CD4-positive, alpha-beta memory T cell (primary cell): ENCODE results near the gene ATAD5. TPM values are rescaled to one million over a fixed set of nuclear protein-coding genes. Genes with fewer than 3 reads are reported as not detected.
"Not testable (repeated sequence)": the region's sequence is repeated elsewhere in the genome, so short reads cannot be mapped to it uniquely, and the experiment has no call there.

ENCODE experiments used
- CTCF ChIA-PET: fragments of 350-600 bp; sonication (Branson Sonifier 250); formaldehyde crosslinking; loops from one replicate; lab custom pipeline; 2021; ENCODE audit warnings: inconsistent platforms; ENCODE audit not compliant: partially characterized antibody; lab: Charles Lee
- POLR2A ChIA-PET: fragments of 350-600 bp; sonication (Branson Sonifier 250); formaldehyde crosslinking; loops from one replicate; lab custom pipeline; 2021; ENCODE audit not compliant: partially characterized antibody; lab: Charles Lee
- DNase-seq, 5 donors: peaks; one replicate each; pipeline versions ENCODE4 v3.0.0 to v3.0.0-alpha.2; 2020 to 2022; ENCODE audit warnings: mixed read lengths in 1 of 5
- H3K27ac ChIP-seq: one replicate; pipeline ENCODE4 v1.7.0; 2013; ENCODE audit warnings: low read depth, low read length
- H3K27me3 ChIP-seq: 2 replicates; pipeline ENCODE4 v1.7.0; 2013; ENCODE audit warnings: mild to moderate bottlenecking, low read length, moderate library complexity; ENCODE audit not compliant: insufficient read depth
- H3K36me3 ChIP-seq: 2 replicates; pipeline ENCODE4 v1.7.0; 2013; ENCODE audit warnings: mild to moderate bottlenecking, low read length, moderate library complexity; ENCODE audit not compliant: insufficient read depth
- H3K4me1 ChIP-seq: 2 replicates; pipeline ENCODE4 v1.7.0; 2013; ENCODE audit warnings: mild to moderate bottlenecking, low read length, moderate library complexity; ENCODE audit not compliant: insufficient read depth
- H3K4me3 ChIP-seq, 2 donors: one replicate each; pipeline ENCODE4 v1.7.0; 2013; ENCODE audit warnings: low read length in 2 of 2, mild to moderate bottlenecking in 1 of 2
- H3K9me3 ChIP-seq, 2 donors: one replicate each; pipeline ENCODE4 v1.7.0; 2013; ENCODE audit warnings: low read length in 2 of 2, control low read depth in 1 of 2; ENCODE audit not compliant: control insufficient read depth in 1 of 2
- H3K27ac Mint-ChIP-seq, 7 donors: one replicate each; pipeline ENCODE4 v1.8.0; 2020 to 2021; ENCODE audit warnings: mixed read lengths in 7 of 7, mild to moderate bottlenecking in 6 of 7, inconsistent platforms in 3 of 7, moderate library complexity in 3 of 7
- H3K27me3 Mint-ChIP-seq, 2 donors: one replicate each; pipeline ENCODE4 v1.8.0; 2020 to 2021; ENCODE audit warnings: mixed read lengths in 2 of 2
- H3K36me3 Mint-ChIP-seq, 2 donors: one replicate each; pipeline ENCODE4 v1.8.0; 2020 to 2021; ENCODE audit warnings: mixed read lengths in 2 of 2, inconsistent platforms in 1 of 2, mild to moderate bottlenecking in 1 of 2
- H3K4me1 Mint-ChIP-seq, 4 donors: one replicate each; pipeline ENCODE4 v1.8.0; 2020 to 2021; ENCODE audit warnings: mixed read lengths in 4 of 4, mild to moderate bottlenecking in 1 of 4
- H3K4me3 Mint-ChIP-seq, 8 donors: one replicate each; pipeline ENCODE4 v1.8.0; 2020 to 2021; ENCODE audit warnings: mixed read lengths in 8 of 8, mild to moderate bottlenecking in 7 of 8, moderate library complexity in 6 of 8, inconsistent platforms in 3 of 8
- H3K9me3 Mint-ChIP-seq, 8 donors: one replicate each; pipeline ENCODE4 v1.8.0; 2020 to 2021; ENCODE audit warnings: mixed read lengths in 8 of 8, mild to moderate bottlenecking in 5 of 8, inconsistent platforms in 3 of 8, moderate library complexity in 1 of 8
- intact Hi-C: fragments of 100-400 bp; cut with micrococcal nuclease; formaldehyde crosslinking; loops from one replicate; pipeline ENCODE4 v1.15.1; 2023
- polyA plus RNA-seq, 2 donors: library from polyadenylated mRNA; unstranded; fragments of 300-500 nt; fragmentation: Illumina TruSeq; gene quantifications; one replicate each; pipeline ENCODE4 v1.2.3, GENCODE V29; 2021
- total RNA-seq, 2 experiments: library from RNA; stranded (reverse); gene quantifications; one replicate each; pipeline ENCODE4 v1.2.3, GENCODE V29; 2021

Gene ATAD5
- total and polyA plus RNA-seq, 4 experiments from 2014 or later: 0.15 to 4.5 (median 3.2) TPM

DNA sequence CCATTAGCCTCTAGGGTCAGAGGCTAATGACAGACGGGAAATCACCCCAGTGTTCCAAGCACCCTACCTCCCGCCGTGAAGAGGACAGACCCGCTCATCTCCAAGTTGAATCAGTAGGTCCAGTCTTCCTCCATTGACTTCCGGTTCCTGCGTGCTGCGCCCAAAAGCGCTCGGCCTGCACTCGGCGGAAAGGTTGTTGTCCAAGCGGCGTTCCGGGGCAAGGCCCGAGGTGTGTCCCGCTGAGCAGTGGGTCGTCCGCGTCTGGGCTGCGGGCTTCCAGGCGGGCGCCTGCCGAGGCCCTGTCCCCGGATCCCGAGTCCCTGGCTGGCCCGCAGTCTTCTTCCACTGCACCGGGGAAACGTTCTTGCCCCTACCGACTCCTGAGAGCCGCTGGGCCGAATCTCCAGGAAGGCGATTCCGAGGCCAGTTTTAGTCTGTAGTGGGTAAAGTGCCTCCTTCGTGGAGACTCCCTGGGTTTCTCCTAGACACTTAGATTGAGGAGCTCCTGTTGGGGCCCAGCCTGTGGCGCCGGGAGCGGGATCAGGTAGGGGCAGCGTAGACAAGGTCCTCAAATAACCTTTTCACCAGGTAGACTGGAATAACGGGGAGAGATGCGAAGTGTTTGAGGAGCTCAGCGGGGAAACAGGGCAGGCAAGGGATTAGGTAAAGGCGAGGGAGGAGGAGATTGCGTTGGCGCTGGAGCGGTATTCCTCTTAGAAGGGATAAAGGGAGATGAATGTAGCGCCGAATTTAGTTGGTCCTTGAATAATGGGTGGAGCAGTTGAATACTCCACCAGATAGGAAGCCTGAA is 74.5 kb downstream of the ATAD5 start, which contains the start of gene TEFM:
TEFM (minus strand) TSS at position 138 of the 811 bp plus-strand sequence; CDS start at position 98, 40 bp downstream.
- POLR2A ChIA-PET: interaction anchor here (0.7 to 1.3 kb wide), 4 partner anchors 11 to 188 kb away, joined by 3 to 5 read pairs (median 4); partner anchors contain the start of gene NF1
- Mint-ChIP-seq H3K27ac (peak within 1 kb of the TSS; percentile 81 to 98 (median 92)), H3K36me3 (peaks cover 9 to 26% of the 10 kb centered on the region in 2 donors), H3K4me3 (peak within 1 kb of the TSS; percentile 87 to 97 (median 91)), H3K9me3 (peaks cover 0 to 1% (median 0%) of the 10 kb centered on the region in 8 donors), H3K27me3 (no peaks in the 10 kb centered on the region), H3K4me1 (peaks cover 29 to 58% (median 42%) of the 10 kb centered on the region in 4 donors)
- H3K27me3 ChIP-seq: no peaks in the 10 kb centered on the region
- H3K9me3 ChIP-seq: no peaks in the 10 kb centered on the region
- CTCF ChIA-PET: interaction anchor here (0.9 kb wide), 1 partner anchor 28 kb away, joined by 3 read pairs; no protein-coding TSS in a partner anchor
- H3K4me3 ChIP-seq: peak within 1 kb of the TSS; percentile 71 to 94
- H3K36me3 ChIP-seq: peaks cover 3% of the 10 kb centered on the region
- intact Hi-C loops: loop anchor here (1.0 kb wide), 2 partner anchors 64 to 102 kb away; no protein-coding TSS in a partner anchor
- DNase-seq: peak; percentile 82 to 87 (median 84)
- H3K27ac ChIP-seq: peak within 1 kb of the TSS; percentile 79
- H3K4me1 ChIP-seq: peaks cover 38% of the 10 kb centered on the region

DNA sequence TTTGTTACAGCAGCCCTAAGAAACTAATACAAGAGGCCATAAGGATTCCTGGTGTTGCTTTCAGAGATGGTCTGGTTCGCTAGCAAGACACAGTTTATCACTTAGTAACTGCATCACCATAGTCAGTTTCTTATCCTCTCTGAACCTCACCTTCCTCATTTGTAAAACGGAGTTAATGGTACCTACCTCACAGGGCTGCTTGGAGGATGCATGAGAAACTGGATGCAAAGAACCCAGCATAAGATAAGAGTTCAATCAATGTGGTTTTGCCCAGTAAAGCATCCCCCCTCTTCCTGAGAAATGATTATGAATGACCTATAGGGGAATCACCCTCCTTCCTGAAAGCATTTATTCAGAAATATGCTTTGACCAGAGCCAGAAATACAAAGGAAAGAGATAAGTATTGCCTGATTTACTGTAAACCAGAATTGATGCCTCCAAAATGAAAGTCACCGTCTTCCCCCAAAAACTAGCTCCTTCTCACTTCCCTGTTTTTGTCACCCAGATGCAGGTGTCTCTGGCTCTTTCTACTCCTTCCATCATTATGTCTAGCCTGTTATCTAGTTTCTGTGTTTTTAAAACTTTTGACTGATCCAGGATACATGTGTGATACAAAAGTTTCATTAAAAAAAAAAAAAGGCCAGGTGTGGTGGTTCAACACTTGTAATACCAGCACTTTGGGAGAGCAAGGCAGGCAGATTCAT is 77.1 kb downstream of the ATAD5 start:
- POLR2A ChIA-PET: no interaction called here

GRCh38 chr17:30910151-30910550 is 78.4 kb downstream of the ATAD5 start:
- Mint-ChIP-seq H3K36me3 (peaks cover 0 to 11% of the 10 kb centered on the region in 2 donors), H3K4me1 (peaks cover 10 to 34% (median 20%) of the 10 kb centered on the region in 4 donors), H3K4me3 (peak overlapping the region in 1 of 8 donors; percentile 25)
- H3K27ac Mint-ChIP-seq, H3K36me3 ChIP-seq, intact Hi-C loops, H3K4me3 ChIP-seq, POLR2A ChIA-PET, H3K27me3 ChIP-seq, DNase-seq, H3K9me3 ChIP-seq, H3K27me3 Mint-ChIP-seq, H3K27ac ChIP-seq, H3K9me3 Mint-ChIP-seq, CTCF ChIA-PET: not testable (repeated sequence)
- peaks cover 20% of the 10 kb centered on the region for H3K4me1 ChIP-seq

More for the DNA sequence above, 77.1 kb downstream of the ATAD5 start:
- Histone ChIP-seq H3K4me1 (peaks cover 27% of the 10 kb centered on the region), H3K36me3 (no peaks in the 10 kb centered on the region), H3K9me3 (no peaks in the 10 kb centered on the region), H3K4me3 (no peak overlapping the region), H3K27me3 (no peaks in the 10 kb centered on the region), H3K27ac (no peak overlapping the region)
- Mint-ChIP-seq H3K9me3 (peaks cover 0 to 2% (median 0%) of the 10 kb centered on the region in 8 donors), H3K27me3 (no peaks in the 10 kb centered on the region), H3K36me3 (peaks cover 4 to 11% of the 10 kb centered on the region in 2 donors), H3K4me1 (peaks cover 13 to 39% (median 24%) of the 10 kb centered on the region in 4 donors), H3K4me3 (peak overlapping the region in 2 of 8 donors; percentile 2 to 16), H3K27ac (no peak overlapping the region)
- intact Hi-C loops: no loop called here
- CTCF ChIA-PET: no interaction called here
- DNase-seq: no peak

GRCh38 chr17:30913955-30914354 is 82.2 kb downstream of the ATAD5 start:
- Histone ChIP-seq H3K36me3 (no peaks in the 10 kb centered on the region), H3K9me3 (no peaks in the 10 kb centered on the region), H3K4me3 (no peak overlapping the region), H3K27ac (no peak overlapping the region), H3K4me1 (no peaks in the 10 kb centered on the region), H3K27me3 (no peaks in the 10 kb centered on the region)
- Mint-ChIP-seq H3K9me3 (peaks cover 0 to 2% (median 0%) of the 10 kb centered on the region in 8 donors), H3K27me3 (peaks cover 0 to 3% of the 10 kb centered on the region in 2 donors), H3K36me3 (no peaks in the 10 kb centered on the region), H3K4me1 (peaks cover 0 to 3% (median 1%) of the 10 kb centered on the region in 4 donors), H3K27ac (no peak overlapping the region), H3K4me3 (no peak overlapping the region)
- POLR2A ChIA-PET: no interaction called here
- intact Hi-C loops: no loop called here
- CTCF ChIA-PET: no interaction called here
- no peak for DNase-seq

DNA sequence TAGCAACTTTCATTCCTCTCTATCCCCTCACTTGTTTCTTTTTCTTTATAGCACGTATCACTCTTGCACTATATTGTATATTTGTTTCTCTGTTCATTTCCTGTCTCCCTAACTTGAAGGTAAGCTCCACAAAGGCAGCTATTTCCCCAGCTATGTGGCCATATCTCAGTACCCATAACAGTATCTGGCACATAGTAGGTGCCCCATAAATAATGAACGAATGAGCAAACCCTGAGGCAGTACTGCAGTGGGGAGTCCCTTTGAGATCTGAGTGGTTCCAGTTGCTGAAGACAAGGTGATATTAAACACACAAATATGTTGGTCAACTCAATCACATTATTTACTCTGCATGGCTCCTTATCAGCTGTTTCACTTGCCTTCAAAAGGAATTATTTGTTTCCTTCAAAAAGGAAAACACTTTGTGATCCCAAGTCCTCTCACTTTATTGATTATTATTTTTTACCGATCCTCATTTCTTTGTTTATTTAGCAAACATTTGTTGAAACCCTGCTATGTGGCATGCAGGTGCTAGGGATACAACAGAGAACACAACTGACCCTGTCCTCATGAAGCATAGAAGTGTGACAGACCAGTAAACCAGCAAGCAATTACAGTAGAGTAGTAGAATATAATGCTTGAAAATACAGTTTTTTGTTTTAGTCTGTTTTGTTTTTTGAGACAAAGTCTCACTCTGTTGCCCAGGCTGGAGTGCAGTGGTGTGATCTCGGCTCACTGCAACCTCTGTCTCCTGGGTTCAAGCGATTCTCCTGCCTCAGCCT is 84.3 kb downstream of the ATAD5 start:
- no peak overlapping the region for H3K27ac Mint-ChIP-seq
- ChIA-PET POLR2A (no interaction called here), CTCF (interaction anchor here (1.1 kb wide), 1 partner anchor 300 kb away, joined by 4 read pairs; no protein-coding TSS in a partner anchor)

DNA sequence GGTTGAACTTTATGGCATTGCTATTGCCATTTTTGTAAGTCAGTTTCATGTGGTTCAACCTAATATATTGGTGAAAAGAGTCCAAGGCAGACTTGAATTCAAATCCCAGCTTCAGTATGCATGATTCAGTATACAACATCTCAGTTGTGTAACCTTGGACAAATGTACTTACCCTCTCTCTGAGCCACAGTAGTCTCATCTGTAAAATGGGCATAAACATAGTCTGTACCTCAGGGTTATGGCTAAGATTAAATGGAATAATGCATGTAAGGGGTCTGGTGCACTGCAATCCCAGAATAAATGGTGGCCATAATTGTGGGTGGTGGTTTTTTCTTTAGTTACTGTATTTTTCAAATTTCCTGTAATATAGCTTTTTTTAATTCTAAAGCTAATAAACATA is 85.3 kb downstream of the ATAD5 start:
- Histone ChIP-seq H3K4me1 (no peaks in the 10 kb centered on the region), H3K4me3 (no peak overlapping the region), H3K36me3 (no peaks in the 10 kb centered on the region), H3K27me3 (peaks cover 7% of the 10 kb centered on the region), H3K27ac (no peak overlapping the region), H3K9me3 (no peaks in the 10 kb centered on the region)
- intact Hi-C loops: no loop called here
- Mint-ChIP-seq H3K27ac (no peak overlapping the region), H3K9me3 (peaks cover 0 to 2% (median 0%) of the 10 kb centered on the region in 8 donors), H3K4me1 (peaks cover 0 to 11% (median 6%) of the 10 kb centered on the region in 4 donors), H3K27me3 (peaks cover 16 to 17% of the 10 kb centered on the region in 2 donors), H3K36me3 (no peaks in the 10 kb centered on the region), H3K4me3 (no peak overlapping the region)
- ChIA-PET CTCF (interaction anchor here (0.6 to 0.7 kb wide), 2 partner anchors 672 to 849 kb away, joined by 3 read pairs; no protein-coding TSS in a partner anchor), POLR2A (no interaction called here)
- no peak for DNase-seq

More for the DNA sequence above, 84.3 kb downstream of the ATAD5 start:
- H3K4me1 ChIP-seq: no peaks in the 10 kb centered on the region
- peaks cover under 1% of the 10 kb centered on the region for H3K27me3 ChIP-seq
- H3K9me3 Mint-ChIP-seq: peaks cover 0 to 2% (median 0%) of the 10 kb centered on the region in 8 donors
- no peak for DNase-seq
- intact Hi-C loops: no loop called here
- no peak overlapping the region for H3K4me3 Mint-ChIP-seq
- no peaks in the 10 kb centered on the region for H3K36me3 ChIP-seq
- peaks cover 0 to 4% (median under 1%) of the 10 kb centered on the region in 4 donors for H3K4me1 Mint-ChIP-seq
- H3K9me3 ChIP-seq: no peaks in the 10 kb centered on the region
- H3K36me3 Mint-ChIP-seq: no peaks in the 10 kb centered on the region
- peaks cover 10% of the 10 kb centered on the region in 2 donors for H3K27me3 Mint-ChIP-seq
- no peak overlapping the region for H3K27ac ChIP-seq
- no peak overlapping the region for H3K4me3 ChIP-seq
